Putamen (tissue), 1 donor: ENCODE results near the gene CYRIA.

Experiments
- DNase-seq: peaks from one replicate; pipeline ENCODE4 v3.0.0-alpha.2; 2016; ENCODE audit warnings: low spot score

Gene CYRIA

GRCh38 chr2:16650287-16651249 lies 15.1 kb downstream of the CYRIA start:
- no peak for DNase-seq

DNA sequence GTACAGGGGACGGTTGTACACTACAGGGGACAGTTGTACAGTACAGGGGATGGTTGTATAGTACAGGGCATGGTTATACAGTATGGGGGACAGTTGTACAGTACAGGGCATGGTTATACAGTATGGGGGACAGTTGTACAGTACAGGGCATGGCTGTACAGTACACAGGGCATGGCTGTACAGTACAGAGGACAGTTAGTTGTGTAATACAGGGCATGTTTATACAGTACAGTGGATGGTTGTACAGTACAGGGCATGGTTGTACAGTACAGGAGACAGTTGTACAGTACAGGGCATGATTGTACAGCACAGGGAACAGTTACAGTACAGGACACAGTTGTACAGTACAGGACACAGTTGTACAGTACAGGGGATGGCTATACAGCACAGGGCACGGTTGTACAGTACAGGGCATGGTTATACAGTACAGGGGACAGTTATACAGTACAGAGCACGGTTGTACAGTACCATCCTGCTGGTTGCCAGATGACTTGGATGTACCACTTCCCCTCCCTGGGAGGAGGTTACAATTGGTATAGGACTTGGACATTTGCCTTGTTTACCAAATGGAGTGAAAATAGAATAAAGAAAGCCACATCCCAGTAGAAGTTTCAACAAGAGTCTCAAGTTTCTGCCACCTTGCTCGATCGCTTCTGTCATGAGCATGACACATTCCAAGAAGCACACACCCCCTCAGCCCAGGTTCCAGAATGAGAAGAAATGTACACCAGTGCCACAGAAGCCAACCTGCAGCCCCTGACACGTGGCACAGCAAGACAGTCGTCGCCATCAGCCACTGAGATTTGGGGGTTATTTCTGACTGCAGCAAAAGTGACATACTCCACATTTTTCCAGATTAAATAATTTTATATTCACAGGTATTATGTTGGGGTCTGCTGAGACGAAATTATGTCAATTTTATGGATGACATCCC lies 16.0 kb downstream of the CYRIA start:
- no peak for DNase-seq

DNA sequence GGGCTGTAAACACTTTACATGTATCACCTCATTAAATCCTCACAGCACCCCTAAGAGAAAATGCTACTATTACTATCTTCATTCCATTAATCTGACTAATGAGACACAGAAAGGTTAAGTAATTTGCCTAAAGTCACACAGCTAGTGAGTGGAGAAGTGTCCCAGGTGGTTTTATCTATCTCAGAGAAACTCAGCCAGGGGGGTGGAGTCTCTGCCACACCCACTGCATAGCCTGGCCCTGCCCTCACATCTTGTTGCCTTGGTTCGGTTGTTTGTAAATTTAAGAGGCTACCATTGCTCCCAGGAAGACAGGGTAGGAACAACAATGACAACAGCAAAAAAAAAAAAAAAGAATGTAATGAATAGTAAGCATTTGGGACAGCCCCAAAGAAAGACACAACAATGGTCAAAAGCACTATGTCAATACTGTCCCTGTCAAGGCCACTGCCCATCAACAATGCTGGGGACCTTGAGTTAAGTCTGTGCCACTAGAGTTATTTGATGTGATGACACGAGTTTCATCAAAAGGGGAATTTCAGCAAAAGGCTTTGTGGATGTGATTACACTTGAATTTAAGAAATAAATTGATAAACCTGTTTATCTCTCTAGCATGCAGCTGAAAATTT lies 17.5 kb downstream of the CYRIA start:
- DNase-seq, result no peak

- no peak for DNase-seq
These were observed 19.7 kb downstream of the CYRIA start for GRCh38 chr2:16645775-16646559.

GRCh38 chr2:16645088-16645487 lies 20.5 kb downstream of the CYRIA start:
- no peak for DNase-seq

DNA sequence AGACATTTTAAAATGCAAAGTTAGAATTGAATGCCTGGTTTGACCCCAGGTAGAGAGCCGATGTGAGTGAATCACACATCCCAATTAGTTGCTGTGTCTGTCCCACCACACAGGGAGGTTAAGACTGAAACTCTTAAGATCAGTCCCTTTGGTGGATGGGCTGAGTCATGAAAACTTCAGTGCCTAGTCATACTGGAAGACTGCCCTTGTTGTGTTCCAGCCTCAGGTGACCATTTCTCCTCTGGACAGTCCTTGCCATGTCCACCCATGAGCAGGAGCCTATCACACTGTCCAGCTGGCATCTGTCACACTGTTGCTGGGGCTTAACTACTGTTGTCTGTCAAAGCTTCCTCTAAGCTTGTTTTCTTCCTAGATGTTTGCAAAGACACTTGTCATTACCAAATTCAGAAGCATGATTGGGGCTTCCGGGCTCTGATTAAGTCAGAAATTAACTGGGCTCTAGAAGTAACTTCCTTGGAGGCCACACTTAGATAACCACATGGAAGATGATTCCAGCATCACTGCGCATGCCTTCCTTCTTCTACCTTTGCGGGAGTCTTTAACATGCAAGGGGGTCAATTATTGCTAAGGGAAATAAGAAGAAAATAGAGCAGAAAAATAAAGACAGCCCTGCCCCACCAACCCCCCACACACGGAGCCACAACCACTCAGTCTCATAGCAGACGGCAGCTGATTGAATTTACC lies 21.3 kb downstream of the CYRIA start:
- DNase-seq, result no peak

GRCh38 chr2:16643099-16643498 lies 22.5 kb downstream of the CYRIA start:
- no peak for DNase-seq

GRCh38 chr2:16642088-16642487 lies 23.5 kb downstream of the CYRIA start:
- no peak for DNase-seq

DNA sequence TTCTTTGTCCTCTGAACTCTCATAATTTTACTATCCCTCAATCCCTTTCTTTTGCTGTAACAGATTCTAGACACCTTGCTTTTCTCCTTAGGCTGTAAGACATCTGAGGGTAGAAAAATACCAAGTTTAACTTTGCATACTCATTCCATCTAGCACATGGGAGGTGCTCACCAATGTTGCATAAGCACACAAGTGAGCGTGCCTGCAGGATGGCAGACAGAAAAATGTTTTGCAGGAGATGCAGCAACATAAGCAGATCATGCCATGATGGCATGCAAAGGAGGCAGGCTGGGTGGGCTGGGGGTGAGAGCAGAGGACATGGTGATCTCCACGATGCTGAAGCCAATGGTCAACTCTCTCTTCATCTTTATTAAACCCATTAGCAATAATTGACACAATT lies 24.1 kb downstream of the CYRIA start:
- DNase-seq, result no peak

- no peak for DNase-seq
These were observed 24.8 kb downstream of the CYRIA start for GRCh38 chr2:16640867-16641266.

DNA sequence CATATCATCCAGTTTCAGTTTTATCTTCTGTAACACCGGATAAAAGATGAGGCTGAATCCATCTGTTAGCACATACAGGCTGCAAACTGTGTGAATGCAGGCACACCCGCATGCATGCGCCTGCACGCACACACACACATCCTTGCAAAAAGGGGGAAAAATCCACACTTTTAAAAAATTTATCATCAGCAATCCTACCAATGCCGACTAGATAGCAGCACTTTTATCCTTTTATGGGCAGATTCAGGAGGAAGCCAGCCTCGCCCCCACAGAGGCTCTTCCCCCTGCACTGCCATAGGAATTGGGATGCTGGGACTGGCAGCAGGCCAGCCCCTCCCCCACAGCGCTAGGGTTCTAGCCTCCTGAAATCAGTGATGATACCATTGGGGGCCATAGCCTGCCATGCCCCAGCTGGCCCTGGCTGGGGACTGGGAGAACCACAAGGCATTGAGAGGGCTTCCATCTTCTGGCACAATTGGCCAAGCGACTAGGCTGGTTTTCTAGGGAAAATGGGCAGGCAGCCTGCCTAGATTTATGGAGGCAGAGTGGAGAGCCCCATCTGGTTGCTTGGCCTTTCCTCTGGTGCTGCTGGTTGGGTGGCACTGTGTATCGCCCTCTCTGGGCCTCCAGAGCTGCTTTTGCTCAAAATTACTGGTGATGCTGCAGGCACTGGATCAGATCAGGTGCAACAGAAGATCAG lies 25.5 kb downstream of the CYRIA start:
- DNase-seq, result no peak

DNA sequence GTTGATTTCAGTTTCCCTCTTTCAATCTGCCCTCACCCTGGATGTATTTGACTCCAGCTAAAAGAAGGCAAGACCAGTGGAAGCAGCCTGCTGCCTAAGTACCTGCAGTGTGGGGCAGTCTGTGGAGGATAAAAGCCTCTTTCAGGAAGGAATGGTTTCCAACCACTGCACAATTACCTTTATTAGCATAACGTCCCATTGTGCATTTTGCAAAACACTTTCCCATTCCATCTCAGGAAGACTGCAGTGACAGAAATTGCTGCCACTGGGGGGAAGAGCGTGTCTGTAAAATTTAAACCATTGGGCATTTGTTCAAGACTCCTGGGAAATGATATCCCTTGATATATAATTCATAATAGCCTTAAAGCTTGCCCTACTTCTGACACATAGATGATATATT lies 26.2 kb downstream of the CYRIA start:
- no peak for DNase-seq

DNA sequence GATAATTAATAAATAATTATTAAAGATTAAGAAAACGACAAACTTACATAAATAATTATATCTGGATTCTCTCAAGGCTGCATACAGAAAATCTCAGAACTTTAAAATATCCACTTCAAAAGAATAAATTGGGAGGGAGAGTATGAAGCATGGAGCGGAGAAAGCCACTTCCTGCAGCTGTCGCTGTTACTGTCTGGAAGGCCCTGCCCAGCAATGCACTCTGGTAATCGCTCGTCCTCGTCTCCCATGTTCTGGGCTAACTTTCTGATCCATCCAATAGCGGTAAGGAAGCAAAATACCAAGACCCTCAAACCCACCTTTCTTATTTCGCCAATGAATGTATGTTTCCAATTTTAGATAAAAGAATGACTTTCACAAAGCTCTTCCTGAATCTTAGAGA lies 26.7 kb downstream of the CYRIA start:
- DNase-seq, result no peak

- no peak for DNase-seq
These were observed 28.3 kb downstream of the CYRIA start for GRCh38 chr2:16637304-16637703.

DNA sequence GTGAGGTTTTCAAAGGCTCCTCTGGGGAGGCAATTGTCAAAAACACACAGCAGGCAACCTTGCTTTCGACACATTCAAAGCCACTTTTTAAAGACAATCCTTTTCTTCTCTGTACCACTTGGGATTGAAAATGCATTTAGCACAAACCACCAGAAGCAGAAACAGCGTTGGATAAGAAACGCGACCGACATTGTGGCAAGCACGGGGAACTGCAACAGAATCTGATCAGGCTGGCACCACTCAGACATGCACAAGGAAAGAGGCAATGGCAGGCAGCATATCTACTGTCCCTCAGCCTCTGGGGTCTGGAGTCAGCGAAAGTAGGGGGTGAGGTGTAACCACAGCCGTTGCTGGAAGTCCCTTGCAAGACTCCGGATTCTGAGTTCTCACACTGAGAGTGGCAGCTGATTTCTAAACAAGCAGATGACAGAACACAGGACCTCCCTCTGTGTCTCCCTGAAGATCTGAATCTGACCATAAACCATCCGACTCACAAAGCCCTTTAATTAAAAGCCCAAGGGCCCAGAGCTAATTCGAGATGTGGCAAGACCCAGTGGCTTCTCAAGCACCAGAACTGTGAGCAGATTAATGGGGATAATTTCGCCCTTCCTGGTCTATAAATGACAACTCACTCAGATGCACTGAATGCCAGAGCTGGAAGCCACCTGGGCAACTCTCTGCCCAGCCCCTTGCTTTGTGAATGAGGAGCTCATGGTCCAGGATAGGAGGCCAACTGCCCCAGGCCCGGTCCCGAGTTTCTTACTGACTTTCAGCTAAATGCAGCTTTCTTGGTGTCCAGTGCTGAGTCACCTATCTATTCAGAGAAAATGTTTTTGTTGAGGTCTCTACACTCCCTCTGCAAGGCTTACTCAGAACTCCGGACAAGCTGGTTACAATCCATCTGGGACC lies 29.6 kb downstream of the CYRIA start:
- peak; percentile 70 for DNase-seq

DNA sequence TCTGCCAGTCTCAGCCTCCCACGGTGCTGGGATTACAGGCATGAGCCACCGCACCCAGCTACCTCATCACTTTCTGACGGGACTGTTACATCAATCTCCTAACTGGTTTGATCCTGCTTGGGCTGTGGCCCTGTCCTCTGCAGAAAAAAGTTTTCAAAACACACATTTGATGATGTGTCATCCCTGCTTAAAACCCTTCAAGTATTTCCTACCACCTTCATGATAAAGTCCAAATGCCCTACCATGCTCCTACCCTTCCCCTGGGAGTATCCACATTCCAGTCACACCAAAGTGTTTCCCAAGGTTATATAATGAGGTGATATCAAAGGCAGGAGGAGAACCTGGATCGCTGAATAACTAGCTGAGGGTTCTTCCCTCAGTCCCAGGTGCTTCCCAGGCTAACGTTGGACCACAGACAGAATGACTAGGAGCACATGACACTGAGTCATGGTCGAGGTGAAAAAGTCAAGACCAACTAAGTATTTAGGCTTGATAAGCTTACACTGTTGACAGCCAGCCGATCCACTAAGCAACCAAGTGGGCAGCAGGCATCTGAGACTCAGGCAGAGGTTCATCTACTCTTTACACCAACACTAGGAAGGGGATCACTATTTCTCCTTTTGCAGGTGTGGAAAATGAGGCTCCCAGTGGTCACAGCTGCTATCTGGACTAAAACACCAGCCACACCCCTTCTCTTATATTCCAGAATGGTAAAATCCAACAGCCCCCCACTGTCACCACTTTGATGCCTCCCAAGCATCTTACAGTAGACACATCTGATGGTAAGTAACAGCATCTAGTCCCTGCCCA lies 31.8 kb downstream of the CYRIA start:
- DNase-seq, result no peak

- DNase-seq, result peak; percentile 59
These were observed 33.0 kb downstream of the CYRIA start for GRCh38 chr2:16632598-16632997.

DNA sequence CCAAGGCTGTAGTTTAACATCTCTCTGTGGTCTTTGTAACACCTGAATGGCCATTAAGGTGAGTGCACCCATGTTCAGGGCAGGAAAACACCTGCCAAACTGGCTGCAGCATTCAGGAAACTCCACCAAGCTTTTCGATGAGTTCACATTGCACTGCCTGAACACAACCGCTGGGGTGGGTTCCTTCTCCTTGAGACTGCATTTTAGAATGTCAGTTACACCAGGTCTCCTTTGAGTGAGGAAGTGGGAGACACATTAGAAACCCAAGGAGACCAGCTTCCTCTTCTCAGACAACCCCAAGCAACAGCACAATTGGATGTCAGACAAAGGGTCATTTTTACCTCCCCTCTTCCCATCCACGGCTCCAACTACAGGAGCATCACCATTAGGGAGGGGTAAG lies 35.2 kb downstream of the CYRIA start:
- DNase-seq, result no peak
